GM18511 (cell line): ENCODE results near the gene HJURP.
"Not testable (repeated sequence)": the region's sequence is repeated elsewhere in the genome, so short reads cannot be mapped to it uniquely, and the experiment has no call there.

Experiments used
- ATAC-seq: cut with Tn5 transposase; IDR thresholded peaks from one replicate; pipeline ENCODE4 v1.9.1; 2021; ENCODE audit warnings: mild to moderate bottlenecking, moderate library complexity; ENCODE audit not compliant: unreplicated experiment

HJURP gene, protein sequence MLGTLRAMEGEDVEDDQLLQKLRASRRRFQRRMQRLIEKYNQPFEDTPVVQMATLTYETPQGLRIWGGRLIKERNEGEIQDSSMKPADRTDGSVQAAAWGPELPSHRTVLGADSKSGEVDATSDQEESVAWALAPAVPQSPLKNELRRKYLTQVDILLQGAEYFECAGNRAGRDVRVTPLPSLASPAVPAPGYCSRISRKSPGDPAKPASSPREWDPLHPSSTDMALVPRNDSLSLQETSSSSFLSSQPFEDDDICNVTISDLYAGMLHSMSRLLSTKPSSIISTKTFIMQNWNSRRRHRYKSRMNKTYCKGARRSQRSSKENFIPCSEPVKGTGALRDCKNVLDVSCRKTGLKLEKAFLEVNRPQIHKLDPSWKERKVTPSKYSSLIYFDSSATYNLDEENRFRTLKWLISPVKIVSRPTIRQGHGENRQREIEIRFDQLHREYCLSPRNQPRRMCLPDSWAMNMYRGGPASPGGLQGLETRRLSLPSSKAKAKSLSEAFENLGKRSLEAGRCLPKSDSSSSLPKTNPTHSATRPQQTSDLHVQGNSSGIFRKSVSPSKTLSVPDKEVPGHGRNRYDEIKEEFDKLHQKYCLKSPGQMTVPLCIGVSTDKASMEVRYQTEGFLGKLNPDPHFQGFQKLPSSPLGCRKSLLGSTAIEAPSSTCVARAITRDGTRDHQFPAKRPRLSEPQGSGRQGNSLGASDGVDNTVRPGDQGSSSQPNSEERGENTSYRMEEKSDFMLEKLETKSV

DNA sequence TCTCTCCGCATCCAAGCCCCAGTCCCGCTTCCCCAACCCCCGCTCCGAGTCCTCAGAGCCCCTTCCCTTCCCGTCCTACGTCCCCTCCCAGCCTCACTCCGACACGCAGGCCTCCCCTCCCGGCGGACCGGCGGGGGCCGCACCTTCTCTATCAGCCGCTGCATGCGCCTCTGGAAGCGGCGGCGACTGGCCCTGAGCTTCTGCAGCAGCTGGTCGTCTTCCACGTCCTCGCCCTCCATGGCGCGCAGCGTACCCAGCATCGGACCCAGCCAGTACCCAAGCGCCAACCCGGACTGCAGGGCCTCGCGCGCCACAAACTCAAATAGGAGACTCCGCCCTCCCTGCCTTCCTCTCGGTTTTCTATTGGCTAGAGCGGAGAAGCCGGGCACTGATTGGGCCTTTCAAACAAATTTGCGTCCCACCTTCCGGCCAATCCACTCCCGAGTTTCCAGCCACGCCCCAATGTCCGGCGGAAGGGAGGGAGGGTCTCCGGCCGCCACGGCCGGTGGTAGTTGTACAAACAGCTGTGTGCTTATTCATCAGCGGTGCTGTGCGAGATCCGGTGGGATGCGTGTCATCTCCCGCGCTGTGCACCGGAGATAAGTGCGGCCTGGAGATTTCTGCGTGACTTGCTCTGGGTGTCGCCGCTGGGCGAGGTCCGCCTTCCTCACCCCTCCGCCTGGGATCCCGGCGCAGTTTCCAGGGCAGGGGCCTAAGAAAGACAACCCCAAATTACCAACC is at the start of gene HJURP:
Gene HJURP, minus strand, starts transcription at position 295 of the 741 bp plus-strand sequence. Its CDS starts 35 bp downstream, at position 260.
- peak; percentile 98 for ATAC-seq

GRCh38 chr2:233901884-233902283 is 47.5 kb upstream of the HJURP start:
- ATAC-seq = no peak

DNA sequence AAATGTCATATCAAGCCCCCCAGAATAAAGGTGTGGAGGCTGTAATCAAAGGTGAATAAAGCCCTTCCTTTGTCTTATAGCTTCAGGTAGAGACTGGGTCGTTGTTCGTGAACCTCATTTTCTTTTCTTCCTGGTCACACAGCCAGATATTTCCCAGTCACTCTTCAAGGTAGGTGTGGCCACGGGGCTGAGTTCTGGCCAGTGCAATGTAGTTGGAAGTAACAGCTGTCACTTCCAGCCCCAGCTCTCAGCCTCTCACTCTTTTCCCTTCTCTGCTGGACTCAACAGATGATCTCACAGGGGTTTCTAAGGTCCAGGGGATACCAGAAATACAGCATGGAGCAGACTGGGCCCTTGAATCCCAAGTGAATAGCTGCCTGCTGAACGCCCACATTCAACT is 47.0 kb upstream of the HJURP start:
- no peak for ATAC-seq

DNA sequence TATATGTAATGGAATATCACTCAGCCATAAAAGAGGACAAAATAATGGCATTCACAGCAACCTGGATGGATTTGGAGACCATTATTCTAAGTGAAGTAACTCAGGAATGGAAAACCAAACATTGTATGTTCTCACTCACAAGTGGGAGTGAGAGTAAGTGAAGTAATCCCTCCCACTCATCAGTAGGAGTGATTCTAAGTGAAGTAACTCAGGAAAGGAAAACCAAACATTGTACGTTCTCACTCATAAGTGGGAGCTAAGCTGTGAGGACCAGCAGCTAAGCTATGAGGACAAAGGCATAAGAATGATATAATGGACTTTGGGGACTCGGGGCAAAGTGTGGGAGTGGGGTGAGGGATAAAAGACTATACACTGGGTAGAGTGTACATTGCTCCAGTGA is 41.9 kb upstream of the HJURP start:
- not testable (repeated sequence) for ATAC-seq

DNA sequence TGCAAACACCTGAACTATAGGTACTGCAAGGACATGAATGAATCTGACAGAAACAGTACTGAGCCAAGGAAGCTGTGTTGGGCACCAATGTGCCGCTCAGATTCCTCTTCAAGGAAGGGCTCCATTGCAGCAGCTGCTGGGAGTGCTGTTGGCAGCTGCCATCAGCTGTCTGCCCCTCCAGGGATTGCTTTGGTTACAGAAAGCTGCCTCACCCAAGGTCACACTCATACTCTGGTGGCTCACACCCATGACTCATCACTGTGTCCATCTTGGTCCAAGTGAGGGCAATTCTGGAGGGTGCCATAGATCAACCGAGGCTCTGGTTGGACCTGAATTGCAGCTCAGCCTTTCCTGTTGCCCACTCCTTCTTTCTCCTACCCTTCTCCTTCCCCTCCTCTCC is 38.5 kb upstream of the HJURP start:
- ATAC-seq = no peak

DNA sequence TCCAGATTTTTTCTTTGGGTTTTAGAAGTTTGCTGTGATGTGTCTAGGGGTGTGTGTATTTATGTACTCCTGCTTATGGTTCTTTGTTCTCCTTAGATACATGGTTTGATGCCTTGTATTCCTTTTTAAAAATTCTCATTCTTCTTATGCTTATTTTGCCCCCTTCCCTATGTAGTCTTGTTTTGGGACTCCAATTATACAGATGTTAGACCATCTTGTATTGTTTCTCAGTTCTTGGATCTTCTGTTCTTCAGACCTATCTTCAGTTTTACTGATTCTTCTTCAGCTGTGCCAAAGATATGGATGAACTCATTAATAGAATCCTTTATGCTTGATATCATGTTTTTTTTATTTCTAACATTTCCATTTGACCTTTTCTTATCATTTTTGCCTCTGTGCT is 28.0 kb upstream of the HJURP start:
- no peak for ATAC-seq

GRCh38 chr2:233872125-233872524 is 17.8 kb upstream of the HJURP start:
- ATAC-seq = not testable (repeated sequence)

- ATAC-seq = no peak
Observed at GRCh38 chr2:233871432-233871831, 17.1 kb upstream of the HJURP start.

GRCh38 chr2:233867993-233868532 is 13.7 kb upstream of the HJURP start, which contains the start of gene MSL3B:
TSS of gene MSL3B (minus strand) at chr2:233868386.
- peak; percentile 80 for ATAC-seq

- no peak for ATAC-seq
Observed at GRCh38 chr2:233866479-233866878, 12.1 kb upstream of the HJURP start.

DNA sequence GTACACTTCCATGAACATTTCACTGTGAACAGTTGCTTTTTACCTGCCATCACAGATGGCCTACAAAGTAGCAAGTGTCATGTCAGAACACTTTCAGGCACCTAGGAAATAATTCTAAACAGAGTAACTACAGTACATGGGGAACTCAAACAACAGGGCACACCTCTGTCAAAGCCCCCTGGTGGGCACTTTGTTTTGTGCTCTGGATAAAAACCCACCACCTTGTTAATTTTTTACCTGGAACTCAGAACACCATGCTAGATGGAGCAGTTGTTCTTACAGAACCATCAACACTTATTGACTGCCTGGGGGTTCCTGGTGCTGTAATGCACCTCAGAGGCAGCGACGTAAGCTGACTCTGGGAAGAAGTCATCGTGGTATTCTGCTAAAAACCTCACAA is 11.5 kb upstream of the HJURP start:
- ATAC-seq = no peak

- ATAC-seq = no peak
Observed at GRCh38 chr2:233862261-233862768, 8.0 kb upstream of the HJURP start.

DNA sequence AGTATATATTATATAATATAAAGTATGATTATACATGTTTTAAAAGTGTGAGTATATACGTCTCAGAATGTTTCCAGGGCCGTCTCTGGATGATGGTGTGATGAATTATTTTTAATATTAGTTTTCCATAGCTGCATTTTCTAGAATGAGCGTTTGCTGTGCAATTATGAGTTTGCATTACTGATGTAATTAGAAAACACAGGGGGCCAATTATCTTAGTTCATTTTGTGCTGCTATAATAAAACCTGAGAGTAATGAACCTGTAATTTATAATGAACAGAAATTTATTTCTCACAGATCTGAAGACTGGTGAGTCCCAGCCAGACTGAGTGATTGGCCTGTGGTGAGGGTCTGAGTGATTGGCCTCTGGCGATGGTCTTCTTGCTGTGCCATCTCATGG is 4.0 kb upstream of the HJURP start:
- no peak for ATAC-seq

DNA sequence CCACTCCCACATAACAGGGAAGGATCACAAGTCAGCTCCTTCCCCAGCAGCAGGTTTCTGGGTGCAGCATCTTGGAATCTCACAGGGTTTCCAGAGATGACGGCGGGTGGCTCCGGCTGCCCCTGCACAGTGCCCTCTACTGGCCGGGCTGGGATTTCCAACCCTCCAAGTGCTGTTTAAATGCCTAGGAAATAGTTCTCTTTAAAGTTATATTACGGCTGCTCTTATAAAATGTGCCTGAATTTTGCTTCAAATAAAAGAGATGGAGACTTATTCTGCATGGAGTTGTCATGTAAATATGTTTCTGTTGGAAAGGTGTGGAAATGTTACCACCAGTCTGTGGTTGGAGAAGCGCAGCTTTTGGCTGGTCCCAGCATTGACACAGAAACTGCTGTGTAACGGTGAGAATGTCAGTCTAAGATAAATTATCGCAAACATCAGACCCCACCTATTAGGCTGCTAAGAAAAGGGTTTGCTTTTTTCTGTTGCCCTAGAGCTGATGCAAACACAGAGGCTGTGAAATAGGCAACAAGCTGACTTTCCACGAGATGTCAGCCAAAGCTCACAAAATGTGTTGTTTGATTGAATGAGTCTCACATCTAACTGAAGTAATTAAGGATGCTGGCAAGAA is 3.3 kb upstream of the HJURP start:
- ATAC-seq = no peak

DNA sequence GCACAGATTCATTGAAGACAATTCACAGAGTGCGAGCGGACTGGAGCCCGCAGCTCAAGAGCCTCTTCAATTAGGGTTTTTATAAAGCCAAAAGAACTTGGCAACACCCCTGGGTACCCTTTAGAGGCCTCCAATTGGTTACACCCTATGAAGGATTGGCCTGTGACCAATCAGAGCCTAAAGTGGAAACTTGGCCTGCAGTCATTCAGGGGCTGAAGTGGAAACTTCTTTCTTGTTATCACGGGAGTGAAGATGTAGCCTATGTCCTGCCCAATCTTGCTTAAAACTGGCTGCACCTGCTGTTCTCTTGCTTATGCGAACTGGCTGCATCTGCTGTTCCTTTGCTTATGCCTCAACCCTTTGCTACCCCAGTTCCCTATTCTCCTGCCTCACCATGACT is 1.8 kb upstream of the HJURP start:
- ATAC-seq = no peak

- no peak for ATAC-seq
Observed at GRCh38 chr2:233855345-233855744, 1.0 kb upstream of the HJURP start.

- no peak for ATAC-seq
Observed at GRCh38 chr2:233853883-233854240, 473 bp downstream of the HJURP start.

- ATAC-seq = no peak
Observed at GRCh38 chr2:233853353-233853752, 982 bp downstream of the HJURP start.

DNA sequence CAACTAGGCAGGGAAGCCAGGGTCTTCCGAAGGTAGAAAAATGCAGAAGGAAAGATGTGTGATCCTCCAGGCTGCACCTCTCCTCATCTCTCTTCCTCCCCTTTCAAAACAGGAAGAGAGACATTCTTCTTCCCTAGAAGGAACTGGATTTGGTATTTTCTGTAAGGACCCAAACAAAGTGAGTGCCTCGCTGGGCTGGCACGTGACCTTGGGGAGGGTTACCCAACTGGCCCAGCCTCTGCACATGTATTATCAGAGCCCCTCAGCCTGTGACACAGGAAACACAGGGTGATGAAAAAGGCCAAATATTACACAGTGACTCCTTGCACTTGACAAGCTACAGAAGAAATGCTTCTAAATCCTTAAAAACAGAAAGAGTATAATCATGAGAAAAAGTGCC is 2.3 kb downstream of the HJURP start:
- no peak for ATAC-seq

DNA sequence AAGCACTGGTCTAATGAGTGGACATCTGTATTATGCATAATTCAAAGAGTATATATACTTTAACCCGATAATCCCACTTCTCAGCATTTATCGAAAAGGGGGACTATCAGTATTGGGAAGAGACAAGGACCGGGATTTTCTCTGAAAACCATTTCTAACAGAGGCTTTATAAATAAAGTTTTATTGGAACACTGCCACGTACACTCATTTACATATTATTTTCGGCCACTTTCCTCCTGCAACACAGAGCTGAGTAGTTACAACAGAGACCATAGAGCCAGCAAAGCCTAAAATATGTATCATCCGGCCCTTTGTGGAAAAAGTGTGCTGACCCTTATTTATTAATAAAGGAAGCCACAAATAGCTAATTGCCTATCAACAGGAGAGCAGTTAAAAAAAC is 3.2 kb downstream of the HJURP start:
- no peak for ATAC-seq

DNA sequence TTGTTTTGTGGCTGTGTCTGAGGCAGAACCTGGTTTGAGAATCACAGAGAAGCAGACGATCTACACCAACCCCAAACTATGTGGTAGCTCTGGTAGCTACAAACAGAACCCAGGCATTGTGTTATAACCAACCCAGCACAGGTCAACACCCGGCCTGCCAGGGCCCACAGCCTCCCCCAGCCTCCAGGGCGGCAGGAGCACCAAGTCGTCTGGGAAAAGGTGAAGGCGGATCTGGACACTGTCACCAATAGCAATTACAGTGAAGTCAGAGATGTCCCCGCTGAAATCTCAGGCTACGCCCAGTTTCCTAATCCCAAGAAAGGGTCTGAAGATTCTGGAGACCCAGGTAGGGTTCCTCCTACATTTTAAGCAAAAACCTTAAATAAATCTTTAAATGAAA is 3.6 kb downstream of the HJURP start:
- no peak for ATAC-seq
